HL-60 (cell line): ENCODE results near the gene OR5H6.

Experiments
- GABPA ChIP-seq: IDR thresholded peaks from 2 replicates; pipeline ENCODE4 v1.6.1; 2012; ENCODE audit warnings: low read depth
- POLR2AphosphoS5 ChIP-seq: IDR thresholded peaks from 2 replicates; pipeline ENCODE4 v1.6.1; 2012; ENCODE audit warnings: low read depth
- SPI1 ChIP-seq: IDR thresholded peaks from 2 replicates; pipeline ENCODE4 v1.6.1; 2012; ENCODE audit warnings: low read depth, mild to moderate bottlenecking, borderline replicate concordance
- TF ChIP-seq, protein P1 (sequence below): IDR thresholded peaks from one replicate; pipeline ENCODE4 v1.5.1; 2011; ENCODE audit warnings: low read length, control low read depth, inconsistent platforms; ENCODE audit not compliant: insufficient read depth
- TF ChIP-seq, protein P2 (sequence below): IDR thresholded peaks from 2 replicates; pipeline ENCODE4 v1.6.1; 2012; ENCODE audit warnings: low read depth; ENCODE audit not compliant: insufficient replicate concordance

DNA sequence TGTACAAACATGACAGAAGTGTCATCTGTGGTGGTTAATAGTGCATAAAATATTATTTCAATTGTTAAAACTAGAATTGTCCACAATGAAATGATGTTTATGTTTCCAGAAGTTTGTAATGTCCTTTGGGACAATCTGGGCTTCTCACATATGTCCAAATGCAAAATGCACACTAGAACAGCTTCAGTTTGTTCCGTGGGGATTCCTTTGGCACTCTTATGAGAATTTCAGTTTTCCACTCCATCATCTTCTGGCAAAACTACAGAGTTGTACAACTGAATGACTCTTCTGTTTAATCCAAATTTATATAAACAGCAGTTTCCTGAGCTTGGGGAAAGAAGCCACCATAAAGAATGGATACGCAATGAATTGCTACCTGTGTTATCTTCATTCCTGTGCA is 2.0 kb upstream of the OR5H6 start:
- TF ChIP-seq, protein P1, sequence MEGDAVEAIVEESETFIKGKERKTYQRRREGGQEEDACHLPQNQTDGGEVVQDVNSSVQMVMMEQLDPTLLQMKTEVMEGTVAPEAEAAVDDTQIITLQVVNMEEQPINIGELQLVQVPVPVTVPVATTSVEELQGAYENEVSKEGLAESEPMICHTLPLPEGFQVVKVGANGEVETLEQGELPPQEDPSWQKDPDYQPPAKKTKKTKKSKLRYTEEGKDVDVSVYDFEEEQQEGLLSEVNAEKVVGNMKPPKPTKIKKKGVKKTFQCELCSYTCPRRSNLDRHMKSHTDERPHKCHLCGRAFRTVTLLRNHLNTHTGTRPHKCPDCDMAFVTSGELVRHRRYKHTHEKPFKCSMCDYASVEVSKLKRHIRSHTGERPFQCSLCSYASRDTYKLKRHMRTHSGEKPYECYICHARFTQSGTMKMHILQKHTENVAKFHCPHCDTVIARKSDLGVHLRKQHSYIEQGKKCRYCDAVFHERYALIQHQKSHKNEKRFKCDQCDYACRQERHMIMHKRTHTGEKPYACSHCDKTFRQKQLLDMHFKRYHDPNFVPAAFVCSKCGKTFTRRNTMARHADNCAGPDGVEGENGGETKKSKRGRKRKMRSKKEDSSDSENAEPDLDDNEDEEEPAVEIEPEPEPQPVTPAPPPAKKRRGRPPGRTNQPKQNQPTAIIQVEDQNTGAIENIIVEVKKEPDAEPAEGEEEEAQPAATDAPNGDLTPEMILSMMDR, result no peak
- TF ChIP-seq POLR2AphosphoS5 (no peak), GABPA (no peak), SPI1 (no peak)
- TF ChIP-seq, protein P2, sequence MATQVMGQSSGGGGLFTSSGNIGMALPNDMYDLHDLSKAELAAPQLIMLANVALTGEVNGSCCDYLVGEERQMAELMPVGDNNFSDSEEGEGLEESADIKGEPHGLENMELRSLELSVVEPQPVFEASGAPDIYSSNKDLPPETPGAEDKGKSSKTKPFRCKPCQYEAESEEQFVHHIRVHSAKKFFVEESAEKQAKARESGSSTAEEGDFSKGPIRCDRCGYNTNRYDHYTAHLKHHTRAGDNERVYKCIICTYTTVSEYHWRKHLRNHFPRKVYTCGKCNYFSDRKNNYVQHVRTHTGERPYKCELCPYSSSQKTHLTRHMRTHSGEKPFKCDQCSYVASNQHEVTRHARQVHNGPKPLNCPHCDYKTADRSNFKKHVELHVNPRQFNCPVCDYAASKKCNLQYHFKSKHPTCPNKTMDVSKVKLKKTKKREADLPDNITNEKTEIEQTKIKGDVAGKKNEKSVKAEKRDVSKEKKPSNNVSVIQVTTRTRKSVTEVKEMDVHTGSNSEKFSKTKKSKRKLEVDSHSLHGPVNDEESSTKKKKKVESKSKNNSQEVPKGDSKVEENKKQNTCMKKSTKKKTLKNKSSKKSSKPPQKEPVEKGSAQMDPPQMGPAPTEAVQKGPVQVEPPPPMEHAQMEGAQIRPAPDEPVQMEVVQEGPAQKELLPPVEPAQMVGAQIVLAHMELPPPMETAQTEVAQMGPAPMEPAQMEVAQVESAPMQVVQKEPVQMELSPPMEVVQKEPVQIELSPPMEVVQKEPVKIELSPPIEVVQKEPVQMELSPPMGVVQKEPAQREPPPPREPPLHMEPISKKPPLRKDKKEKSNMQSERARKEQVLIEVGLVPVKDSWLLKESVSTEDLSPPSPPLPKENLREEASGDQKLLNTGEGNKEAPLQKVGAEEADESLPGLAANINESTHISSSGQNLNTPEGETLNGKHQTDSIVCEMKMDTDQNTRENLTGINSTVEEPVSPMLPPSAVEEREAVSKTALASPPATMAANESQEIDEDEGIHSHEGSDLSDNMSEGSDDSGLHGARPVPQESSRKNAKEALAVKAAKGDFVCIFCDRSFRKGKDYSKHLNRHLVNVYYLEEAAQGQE, result no peak
